Fibroblast of the aortic adventitia (primary cell): ENCODE measurements around the gene SUMO3. TPM values are rescaled to one million over a fixed set of nuclear protein-coding genes. Genes with fewer than 3 reads are reported as not detected.

Source experiments
- DNase-seq: peaks from one replicate; pipeline ENCODE4 v3.0.0-alpha.2; 2010; ENCODE audit warnings: low read depth
- H3K4me3 ChIP-seq: 2 replicates; pipeline ENCODE4 v1.5.1; 2011; ENCODE audit warnings: low read depth, mild to moderate bottlenecking, control low read depth, low read length, moderate library complexity
- total RNA-seq: library from RNA; depleted of rRNA; stranded (reverse); fragments of >200 nt; gene quantifications from 2 replicates; pipeline ENCODE4 v1.2.3, GENCODE V29; 2012; ENCODE audit warnings: low replicate concordance
- TF ChIP-seq, protein P1 (sequence below): IDR thresholded peaks from 2 replicates; pipeline ENCODE4 v1.5.1; 2011; ENCODE audit warnings: mild to moderate bottlenecking, low read length, control low read depth, inconsistent platforms; ENCODE audit not compliant: insufficient read depth

The SUMO3 gene
- total RNA-seq, 1 donor, result 130 TPM

DNA sequence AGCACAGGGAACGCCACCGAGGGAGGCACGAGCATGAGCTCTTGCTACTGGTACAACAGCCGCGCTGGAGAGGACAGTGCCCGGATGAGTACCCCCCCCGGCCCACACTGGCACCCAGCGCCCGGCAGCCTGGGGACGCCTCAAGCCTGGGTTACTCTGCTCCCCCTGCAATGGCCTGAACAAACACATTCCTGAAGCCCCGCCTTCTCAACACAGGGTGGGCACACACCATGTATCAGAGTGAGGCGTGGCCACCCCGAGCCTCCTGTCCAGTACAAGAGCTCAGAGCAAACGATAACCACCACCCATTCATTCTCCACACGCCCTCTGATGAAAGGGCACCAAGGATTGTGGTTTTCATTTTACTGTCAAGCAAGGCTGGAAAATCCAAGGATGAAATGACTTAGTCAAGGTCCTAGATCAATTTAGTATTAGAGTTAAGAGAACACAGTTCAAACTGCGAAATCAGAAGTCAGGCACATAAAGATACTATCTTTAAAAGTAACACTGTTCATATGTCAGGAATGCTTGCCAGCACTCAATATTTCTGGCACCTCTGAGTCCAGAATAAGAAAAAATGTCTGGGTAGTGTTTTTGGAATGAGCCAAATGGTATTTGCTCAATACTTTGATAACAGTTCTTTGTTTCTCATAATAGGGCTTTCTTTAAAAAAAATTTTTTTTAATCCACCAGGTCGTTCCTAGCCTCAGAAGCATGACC lies 38.3 kb downstream of the SUMO3 start:
- TF ChIP-seq, protein P1, sequence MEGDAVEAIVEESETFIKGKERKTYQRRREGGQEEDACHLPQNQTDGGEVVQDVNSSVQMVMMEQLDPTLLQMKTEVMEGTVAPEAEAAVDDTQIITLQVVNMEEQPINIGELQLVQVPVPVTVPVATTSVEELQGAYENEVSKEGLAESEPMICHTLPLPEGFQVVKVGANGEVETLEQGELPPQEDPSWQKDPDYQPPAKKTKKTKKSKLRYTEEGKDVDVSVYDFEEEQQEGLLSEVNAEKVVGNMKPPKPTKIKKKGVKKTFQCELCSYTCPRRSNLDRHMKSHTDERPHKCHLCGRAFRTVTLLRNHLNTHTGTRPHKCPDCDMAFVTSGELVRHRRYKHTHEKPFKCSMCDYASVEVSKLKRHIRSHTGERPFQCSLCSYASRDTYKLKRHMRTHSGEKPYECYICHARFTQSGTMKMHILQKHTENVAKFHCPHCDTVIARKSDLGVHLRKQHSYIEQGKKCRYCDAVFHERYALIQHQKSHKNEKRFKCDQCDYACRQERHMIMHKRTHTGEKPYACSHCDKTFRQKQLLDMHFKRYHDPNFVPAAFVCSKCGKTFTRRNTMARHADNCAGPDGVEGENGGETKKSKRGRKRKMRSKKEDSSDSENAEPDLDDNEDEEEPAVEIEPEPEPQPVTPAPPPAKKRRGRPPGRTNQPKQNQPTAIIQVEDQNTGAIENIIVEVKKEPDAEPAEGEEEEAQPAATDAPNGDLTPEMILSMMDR, result no peak
- DNase-seq, result peak; percentile 66
- H3K4me3 ChIP-seq, result no peak overlapping the region

DNA sequence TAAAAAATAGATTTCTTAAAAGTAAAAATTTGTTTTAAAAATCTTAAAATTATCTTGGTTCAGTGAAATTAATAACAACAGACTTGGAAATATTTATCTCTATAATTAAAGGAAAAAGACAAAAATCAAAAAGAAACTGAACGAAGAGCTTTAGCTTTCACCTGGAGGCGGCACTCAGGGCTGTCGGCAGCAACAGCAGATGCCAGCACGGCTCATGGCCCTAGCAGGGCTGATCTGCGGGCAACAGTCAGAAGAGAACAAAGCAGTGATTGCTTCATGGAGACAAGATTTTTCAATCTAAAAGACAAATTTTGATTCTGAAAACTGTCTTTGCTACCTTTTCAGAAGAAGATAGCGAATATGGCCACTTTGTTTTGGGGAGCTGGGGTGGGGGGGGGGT lies 38.9 kb downstream of the SUMO3 start:
- TF ChIP-seq, protein P1, result no peak
- no peak overlapping the region for H3K4me3 ChIP-seq
- DNase-seq, result no peak

DNA sequence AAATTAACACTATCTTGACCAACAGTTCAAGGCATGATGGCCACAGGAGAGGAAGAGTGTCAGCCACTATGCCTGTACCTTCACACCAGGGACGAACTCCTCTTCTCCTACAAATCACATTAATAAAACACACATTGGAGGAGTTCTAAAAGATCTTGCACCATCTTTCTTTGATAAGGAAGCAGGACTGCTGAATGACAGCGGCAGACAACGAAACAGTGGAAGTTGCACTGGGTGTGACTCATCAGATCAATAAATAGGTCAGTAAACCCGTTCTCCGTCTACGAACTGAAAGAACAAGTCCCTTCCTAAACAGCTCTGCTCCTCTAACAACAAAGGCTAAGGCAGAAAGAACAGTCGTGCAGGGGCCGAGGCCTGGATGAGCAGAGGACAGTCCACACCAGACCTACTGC lies 39.4 kb downstream of the SUMO3 start:
- TF ChIP-seq, protein P1, result no peak
- no peak for DNase-seq

DNA sequence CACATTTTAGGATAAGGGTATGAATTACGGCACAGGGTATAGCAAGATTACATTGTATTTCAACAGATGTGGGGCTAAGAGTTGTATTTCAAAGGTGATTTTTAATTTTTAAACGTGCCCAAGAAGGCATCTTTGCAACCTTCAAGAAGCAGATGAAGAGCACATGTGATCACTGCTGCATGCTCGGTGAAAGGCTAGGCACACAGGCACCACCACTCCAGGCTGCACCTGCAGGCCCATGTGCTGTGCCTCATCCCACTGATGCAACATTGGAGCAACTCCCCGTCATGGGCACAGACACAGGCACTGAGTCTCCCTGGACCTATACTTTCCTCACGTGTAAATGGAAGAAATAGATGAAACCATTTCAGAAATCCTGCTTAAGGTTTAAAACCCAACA lies 39.8 kb downstream of the SUMO3 start:
- H3K4me3 ChIP-seq, result no peak overlapping the region
- TF ChIP-seq, protein P1, result no peak
- no peak for DNase-seq

More for the DNA sequence above, 39.4 kb downstream of the SUMO3 start:
- H3K4me3 ChIP-seq, result no peak overlapping the region

DNA sequence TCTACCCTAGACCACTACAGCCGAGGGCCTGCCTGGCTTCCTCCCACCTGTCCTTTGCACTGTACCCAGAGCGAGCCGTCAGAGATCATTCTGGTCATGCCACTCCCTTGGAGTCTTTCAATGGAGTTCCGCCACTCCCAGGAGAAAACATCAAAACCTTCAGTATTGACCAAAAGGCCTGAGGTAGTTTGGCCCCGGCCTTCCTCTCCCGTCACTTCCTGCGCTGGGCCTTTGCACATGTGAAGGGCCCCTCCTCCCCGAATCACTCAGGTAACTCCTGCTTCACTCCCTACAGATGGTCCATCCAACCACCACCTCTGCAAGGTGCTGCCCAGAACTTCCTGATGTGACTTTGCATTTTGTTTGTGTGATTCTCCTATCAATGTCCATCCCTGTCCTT lies 42.9 kb downstream of the SUMO3 start:
- TF ChIP-seq, protein P1, result no peak
- no peak overlapping the region for H3K4me3 ChIP-seq
- no peak for DNase-seq

DNA sequence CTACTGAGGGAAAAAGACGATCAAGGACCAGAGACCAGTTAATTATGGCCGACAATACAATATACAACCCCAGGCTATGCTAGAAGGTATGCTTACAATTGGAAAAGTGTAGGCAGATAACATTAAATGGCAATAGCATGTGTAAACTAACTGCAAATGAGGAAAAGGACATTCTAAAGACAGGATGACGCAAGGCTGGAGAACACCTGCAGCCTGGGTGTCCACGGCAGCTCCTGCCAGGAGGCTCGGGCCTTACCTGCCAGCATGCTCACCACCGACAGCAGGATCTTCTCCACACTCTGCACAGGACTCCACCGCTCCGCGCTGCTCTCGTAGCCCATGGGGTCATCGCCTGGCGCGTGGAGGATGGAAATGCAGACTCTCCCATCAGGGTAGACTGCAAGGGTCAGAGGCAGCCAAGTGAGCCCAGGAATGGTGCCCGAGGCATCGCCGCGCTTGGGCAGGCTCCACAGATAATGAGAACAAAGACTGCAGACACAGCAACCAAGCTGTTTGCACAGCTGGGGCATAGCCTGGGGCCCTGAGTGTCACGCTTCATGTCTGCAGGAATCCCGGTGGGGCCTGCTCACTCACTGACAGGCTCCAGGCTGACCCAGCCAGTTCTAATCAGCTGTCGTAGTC lies 44.5 kb downstream of the SUMO3 start:
- TF ChIP-seq, protein P1, result no peak
- no peak for DNase-seq
- H3K4me3 ChIP-seq, result no peak overlapping the region
